Putamen (tissue), 1 donor: ENCODE results near the gene KLHDC7A.

ENCODE experiments used
- DNase-seq: peaks from one replicate; pipeline ENCODE4 v3.0.0-alpha.2; 2016; ENCODE audit warnings: low spot score

The KLHDC7A gene

DNA sequence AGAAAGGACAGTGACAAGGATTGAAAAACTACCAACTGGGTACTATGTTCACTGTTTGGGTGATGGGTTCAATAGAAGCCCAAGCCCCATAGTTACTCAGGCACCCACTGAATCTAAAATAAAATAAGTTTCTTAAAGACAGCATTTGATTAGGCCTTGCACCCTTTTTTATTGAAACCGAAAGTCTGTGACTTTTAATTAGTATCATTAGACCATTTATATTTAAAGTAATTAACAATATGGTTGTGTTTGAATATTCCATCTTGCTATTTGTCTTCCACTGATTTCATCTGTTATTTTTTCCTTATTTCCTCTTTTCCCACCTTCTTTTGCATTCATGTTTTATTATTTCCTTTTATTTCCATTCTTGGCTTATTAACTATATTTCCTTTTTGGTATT is 27.4 kb downstream of the KLHDC7A start:
- no peak for DNase-seq

- no peak for DNase-seq
Measured at GRCh38 chr1:18511149-18511873, 30.6 kb downstream of the KLHDC7A start.

GRCh38 chr1:18511874-18512150 is 31.1 kb downstream of the KLHDC7A start:
- no peak for DNase-seq

DNA sequence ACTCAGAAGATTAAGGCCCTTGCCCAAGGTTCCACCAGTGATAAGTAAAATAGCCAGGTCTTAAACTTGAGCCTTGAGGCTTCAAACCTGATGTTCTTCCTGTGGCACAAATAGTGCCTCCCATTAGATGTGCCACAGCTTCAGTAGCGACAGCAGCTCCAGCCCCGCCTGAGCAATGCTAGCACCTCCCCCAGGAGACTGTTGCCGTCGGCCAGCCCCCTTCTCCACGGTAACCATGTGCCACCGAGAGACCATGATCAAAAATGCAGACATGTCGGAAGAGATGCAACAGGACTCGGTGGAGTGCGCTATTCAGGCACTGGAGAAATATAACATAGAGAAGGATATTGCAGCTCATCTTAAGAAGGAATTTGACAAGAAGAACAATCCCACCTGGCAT is 32.2 kb downstream of the KLHDC7A start:
- DNase-seq, result no peak

GRCh38 chr1:18513995-18514394 is 33.3 kb downstream of the KLHDC7A start:
- no peak for DNase-seq

- no peak for DNase-seq
Measured at GRCh38 chr1:18515120-18515667, 34.5 kb downstream of the KLHDC7A start.

GRCh38 chr1:18516473-18516872 is 35.7 kb downstream of the KLHDC7A start:
- DNase-seq, result no peak

- DNase-seq, result no peak
Measured at GRCh38 chr1:18526436-18527275, 45.9 kb downstream of the KLHDC7A start.

DNA sequence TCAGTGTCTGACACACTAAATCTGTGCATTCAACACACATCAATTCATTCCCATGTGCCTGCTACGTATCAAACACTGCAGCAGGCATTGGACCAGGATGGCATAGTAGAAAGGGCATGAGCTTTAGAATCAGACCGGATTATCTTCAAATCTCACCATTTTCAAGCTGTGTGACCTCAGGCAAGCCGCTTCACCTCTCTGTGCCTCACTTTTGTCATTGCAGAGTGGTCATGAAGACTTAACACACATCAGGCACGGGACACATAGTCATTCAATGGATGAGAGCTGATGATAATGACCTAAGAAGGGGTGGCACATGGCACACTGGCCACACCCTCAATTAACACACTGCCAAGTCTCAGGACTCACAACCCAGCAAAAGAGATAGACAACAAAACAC is 46.8 kb downstream of the KLHDC7A start:
- DNase-seq, result no peak

GRCh38 chr1:18527921-18528320 is 47.2 kb downstream of the KLHDC7A start:
- DNase-seq, result no peak

DNA sequence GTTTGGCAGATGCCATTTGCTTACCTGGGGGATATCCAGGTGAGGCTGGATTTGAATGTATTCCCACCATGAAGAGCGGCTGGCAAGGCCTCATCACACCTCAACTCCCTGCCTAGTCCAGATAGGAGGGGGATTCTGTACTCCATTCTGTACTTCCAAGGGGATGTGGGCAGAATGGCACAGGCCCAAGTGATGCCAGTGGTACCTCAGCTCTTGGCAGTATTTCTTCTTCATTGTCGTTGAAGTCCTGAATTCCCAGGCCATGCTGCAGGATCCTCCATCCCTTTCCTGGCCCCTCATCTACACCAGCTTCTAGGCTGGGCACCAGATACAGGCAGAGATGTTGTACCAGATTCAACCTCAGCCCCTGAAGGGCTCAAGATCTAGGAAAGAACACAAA is 47.9 kb downstream of the KLHDC7A start:
- DNase-seq, result no peak

- no peak for DNase-seq
Measured at GRCh38 chr1:18529714-18530113, 49.0 kb downstream of the KLHDC7A start.

DNA sequence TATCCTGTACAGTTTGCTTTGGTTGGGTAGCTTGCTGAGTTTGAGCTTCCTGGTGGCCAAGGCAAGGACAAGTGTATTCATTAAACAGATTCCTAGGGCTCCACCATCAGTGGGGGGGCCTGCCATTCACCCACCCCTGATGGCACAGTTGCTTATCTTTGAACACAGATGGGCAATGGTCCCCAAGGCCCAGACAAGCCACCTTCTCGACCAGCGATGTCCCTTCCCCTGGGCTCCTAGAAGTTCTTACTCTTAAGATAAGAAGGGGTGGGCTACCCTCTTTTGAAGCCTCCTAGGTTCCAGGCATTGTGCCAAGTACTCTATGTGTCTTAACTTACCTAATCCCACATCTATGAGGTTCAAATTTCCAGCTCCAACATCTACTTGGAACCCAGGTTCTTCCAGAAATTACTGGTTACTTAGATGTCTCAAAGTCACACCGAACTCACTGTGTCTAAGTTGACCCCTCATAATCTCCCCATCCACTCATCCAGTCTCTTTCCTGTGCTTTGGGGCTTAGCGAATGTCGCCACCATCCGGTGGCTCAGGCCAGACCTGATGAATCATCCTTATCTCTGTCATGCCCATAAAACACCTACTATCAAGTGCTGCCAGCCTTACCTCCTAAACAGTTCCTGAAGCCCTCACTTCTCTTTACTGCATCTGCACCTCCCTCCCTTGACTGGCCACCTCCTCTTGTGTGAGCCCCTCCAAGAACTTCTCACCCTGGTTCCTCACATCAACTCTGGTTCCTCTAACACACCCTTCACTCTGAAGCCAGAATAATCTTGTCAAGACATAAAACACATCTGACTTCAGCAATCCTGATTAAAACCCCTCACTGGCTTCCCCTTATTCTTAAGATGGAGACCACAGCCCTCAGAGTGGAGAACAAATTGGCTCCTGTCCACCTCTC is 50.1 kb downstream of the KLHDC7A start:
- no peak for DNase-seq

- DNase-seq, result no peak
Measured at GRCh38 chr1:18531503-18531845, 50.7 kb downstream of the KLHDC7A start.

- DNase-seq, result no peak
Measured at GRCh38 chr1:18532390-18533170, 51.9 kb downstream of the KLHDC7A start.

DNA sequence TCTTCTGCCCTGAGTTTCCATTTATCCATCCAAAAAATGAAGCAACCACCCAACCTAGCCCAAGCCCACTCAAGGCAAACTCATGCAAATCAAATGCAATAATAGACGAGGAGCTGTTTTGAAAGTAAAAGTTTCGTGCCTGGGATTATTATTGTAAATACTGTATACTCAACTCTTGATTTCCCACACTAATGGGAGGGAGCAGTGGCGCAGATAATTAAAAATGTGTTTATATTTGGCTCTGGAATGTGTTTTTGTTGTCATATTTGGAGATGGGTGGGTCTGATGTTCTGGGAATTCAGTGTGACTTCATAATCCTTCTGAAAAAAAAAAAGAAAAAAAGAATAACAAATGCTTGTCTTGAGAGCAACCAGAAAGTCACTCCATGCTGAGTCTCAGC is 52.5 kb downstream of the KLHDC7A start:
- no peak for DNase-seq

GRCh38 chr1:18534810-18535205 is 54.1 kb downstream of the KLHDC7A start:
- DNase-seq, result no peak
